Measurements from ENCODE around the gene DAB1.
A peak's percentile ranks its signal among the peaks of the same experiment; 100 is the strongest.

The DAB1 gene

DNA sequence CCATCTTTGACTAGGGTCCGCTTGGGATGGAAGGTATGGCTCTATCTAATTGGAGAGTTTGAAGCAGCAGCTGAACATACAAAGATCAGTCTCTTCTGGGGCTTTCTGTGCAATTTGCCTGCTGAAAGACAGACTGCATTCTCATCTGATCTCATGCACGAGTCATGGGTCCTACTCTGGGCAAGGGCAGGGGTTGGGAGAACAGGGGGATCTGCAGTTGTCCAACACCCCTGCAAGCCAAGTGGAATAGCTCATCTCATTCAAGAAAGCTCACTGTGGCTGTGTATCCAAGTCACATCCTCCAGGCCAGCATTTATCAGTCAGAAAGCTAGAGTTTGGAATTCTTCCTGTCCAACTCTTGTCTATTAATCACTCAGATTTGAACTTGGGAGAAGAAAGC is 280.9 kb downstream of the DAB1 start:
- no peak overlapping the region for H3K4me3 ChIP-seq (ENCODE audit: low read depth, low read length)
- in situ Hi-C loops (cut with HindIII; ENCODE audit: low sequenced_read_pairs) = no loop called here
- TF ChIP-seq, protein P1, sequence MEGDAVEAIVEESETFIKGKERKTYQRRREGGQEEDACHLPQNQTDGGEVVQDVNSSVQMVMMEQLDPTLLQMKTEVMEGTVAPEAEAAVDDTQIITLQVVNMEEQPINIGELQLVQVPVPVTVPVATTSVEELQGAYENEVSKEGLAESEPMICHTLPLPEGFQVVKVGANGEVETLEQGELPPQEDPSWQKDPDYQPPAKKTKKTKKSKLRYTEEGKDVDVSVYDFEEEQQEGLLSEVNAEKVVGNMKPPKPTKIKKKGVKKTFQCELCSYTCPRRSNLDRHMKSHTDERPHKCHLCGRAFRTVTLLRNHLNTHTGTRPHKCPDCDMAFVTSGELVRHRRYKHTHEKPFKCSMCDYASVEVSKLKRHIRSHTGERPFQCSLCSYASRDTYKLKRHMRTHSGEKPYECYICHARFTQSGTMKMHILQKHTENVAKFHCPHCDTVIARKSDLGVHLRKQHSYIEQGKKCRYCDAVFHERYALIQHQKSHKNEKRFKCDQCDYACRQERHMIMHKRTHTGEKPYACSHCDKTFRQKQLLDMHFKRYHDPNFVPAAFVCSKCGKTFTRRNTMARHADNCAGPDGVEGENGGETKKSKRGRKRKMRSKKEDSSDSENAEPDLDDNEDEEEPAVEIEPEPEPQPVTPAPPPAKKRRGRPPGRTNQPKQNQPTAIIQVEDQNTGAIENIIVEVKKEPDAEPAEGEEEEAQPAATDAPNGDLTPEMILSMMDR (IDR thresholded peaks at IDR 0.05; ENCODE audit: low read depth, low read length, missing control alignments) = no peak
- DNase-seq (ENCODE audit: low read depth) = no peak

DNA sequence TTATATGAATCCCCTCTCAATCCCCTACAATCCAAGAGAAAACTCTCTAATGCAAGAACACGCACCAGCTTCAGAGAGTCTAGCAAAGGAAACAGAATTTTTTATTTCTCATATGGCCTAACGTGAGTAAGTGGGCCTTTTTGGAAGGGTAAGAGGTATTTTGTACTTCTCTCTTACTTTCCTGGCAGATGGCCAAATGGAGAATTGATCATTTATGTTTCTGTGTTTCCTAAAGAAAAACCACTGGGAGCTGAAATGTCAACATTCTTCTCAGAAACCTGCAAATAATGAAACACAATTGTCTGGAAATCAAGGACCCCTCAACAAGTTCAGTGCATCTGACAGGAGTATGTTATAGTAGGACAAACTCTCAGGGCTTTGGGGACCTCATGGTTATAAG is 281.7 kb downstream of the DAB1 start:
- in situ Hi-C loops (cut with HindIII; ENCODE audit: low sequenced_read_pairs) = no loop called here
- H3K4me3 ChIP-seq (ENCODE audit: low read depth, low read length) = no peak overlapping the region
- TF ChIP-seq, protein P1 (IDR thresholded peaks at IDR 0.05; ENCODE audit: low read depth, low read length, missing control alignments) = no peak
- DNase-seq (ENCODE audit: low read depth) = no peak

DNA sequence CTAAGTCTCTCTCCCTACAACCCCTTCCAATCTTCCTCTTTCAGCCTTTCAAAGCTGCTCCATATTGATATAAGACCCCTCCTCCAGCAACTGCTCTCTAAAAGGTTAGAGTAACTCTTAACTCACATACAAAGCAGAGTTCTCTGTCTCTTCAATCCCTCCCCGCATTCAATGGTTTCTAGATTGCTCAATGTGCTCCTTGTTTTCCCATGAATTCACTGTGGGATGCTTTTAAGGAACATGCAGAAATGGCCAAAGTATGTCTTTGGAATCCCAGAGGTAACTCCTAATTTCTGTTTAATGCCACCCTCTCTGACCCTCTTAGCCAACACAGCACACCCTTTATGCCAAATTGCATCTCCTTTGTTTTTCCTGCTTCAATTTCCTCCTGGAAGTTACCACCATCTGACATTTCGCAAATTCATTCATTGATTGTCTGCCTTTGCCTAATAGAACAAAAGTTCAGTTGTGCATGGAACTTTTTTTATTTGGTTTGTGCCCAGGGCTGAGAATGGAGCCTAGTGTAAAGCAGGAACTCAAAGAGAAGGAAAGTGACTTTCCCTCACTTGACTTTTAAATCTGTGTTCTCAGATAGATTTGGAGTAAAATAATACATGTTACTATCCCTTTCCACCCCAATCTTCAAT is 285.3 kb downstream of the DAB1 start:
- TF ChIP-seq, protein P1 (IDR thresholded peaks at IDR 0.05; ENCODE audit: low read depth, low read length, missing control alignments) = no peak
- DNase-seq (ENCODE audit: low read depth) = no peak
- no peak overlapping the region for H3K4me3 ChIP-seq (ENCODE audit: low read depth, low read length)
- in situ Hi-C loops (cut with HindIII; ENCODE audit: low sequenced_read_pairs) = no loop called here

DNA sequence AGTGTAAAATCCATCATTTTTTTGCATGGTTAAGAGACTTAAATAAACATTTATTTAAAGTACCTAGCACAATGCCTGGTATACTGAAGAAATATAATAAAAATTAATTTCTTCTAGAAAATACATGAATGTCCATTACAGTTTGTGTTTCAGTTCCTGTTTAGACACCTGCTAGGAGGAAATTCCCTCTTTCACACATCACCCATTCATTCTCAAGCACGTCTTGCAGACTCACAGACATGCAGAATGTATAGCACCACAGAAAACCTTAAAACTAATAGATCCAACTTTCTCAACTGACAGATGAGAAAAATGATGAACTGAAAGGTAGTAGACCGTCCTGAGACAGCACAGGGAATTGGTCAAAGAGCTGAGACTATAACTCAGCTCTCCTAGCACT is 285.9 kb downstream of the DAB1 start:
- H3K4me3 ChIP-seq (ENCODE audit: low read depth, low read length) = no peak overlapping the region
- in situ Hi-C loops (cut with HindIII; ENCODE audit: low sequenced_read_pairs) = no loop called here
- TF ChIP-seq, protein P1 (IDR thresholded peaks at IDR 0.05; ENCODE audit: low read depth, low read length, missing control alignments) = no peak
- DNase-seq (ENCODE audit: low read depth) = no peak

DNA sequence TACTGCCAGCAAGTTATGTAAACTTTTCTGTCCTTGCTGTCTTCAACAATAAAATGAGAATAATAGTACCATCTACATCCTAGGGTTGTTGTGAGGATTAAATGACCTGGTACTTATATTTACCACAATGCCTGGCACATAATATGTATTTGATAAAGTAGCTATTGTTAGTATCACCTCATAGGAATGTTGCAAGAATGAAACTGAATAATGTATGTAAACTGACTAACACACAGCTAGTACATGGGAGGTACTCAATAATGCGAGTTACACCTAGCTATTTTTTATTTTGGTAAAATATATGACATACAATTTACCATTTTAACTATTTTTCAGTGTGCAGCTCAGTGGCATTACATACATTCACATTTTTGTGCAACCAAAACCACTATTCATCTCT is 289.1 kb downstream of the DAB1 start:
- H3K4me3 ChIP-seq (ENCODE audit: low read depth, low read length) = no peak overlapping the region
- in situ Hi-C loops (cut with HindIII; ENCODE audit: low sequenced_read_pairs) = no loop called here
- DNase-seq (ENCODE audit: low read depth) = no peak
- TF ChIP-seq, protein P1 (IDR thresholded peaks at IDR 0.05; ENCODE audit: low read depth, low read length, missing control alignments) = no peak

DNA sequence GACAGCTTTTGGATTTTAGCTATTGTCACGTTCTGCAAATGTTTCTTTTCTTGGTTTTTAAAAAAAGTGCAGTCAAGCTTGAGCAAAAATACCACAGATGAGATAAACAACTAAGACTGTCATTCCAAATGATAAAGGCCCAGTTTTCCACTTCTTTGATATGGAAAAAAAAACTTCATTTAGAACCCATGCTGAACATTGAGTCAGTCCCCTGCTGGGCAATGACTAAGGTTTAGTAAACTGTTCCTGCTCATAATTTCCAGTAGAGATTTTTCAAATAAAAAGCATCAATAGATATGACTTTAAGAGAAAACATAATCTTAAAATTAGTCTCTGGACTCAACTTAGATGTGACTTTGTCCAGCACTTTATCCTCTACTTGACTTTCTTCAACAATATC is 290.2 kb downstream of the DAB1 start:
- DNase-seq (ENCODE audit: low read depth) = peak; percentile 27
- in situ Hi-C loops (cut with HindIII; ENCODE audit: low sequenced_read_pairs) = no loop called here
- TF ChIP-seq, protein P1 (IDR thresholded peaks at IDR 0.05; ENCODE audit: low read depth, low read length, missing control alignments) = no peak

More for the DNA sequence above, 290.2 kb downstream of the DAB1 start:
- no peak overlapping the region for H3K4me3 ChIP-seq (ENCODE audit: low read depth, low read length)
